H1 (cell line): ENCODE data around the gene PLXNA3. TPM values are rescaled to one million over a fixed set of nuclear protein-coding genes. Genes with fewer than 3 reads are reported as not detected.

Source experiments
- ASH2L ChIP-seq: fragments of 200-600, 300-600 bp; sonication (generic); IDR thresholded peaks from one replicate; pipeline ENCODE4 v1.7.1; 2017; ENCODE audit warnings: low read length
- BACH1 ChIP-seq: IDR thresholded peaks from 2 replicates; pipeline ENCODE4 v1.6.1; 2012; ENCODE audit warnings: low read length, improper control_type of control experiment
- BRCA1 ChIP-seq: IDR thresholded peaks from 2 replicates; pipeline ENCODE4 v1.6.1; 2012; ENCODE audit warnings: low read depth, low read length, improper control_type of control experiment
- CHD1 ChIP-seq: IDR thresholded peaks from 2 replicates; pipeline ENCODE4 v1.6.1; 2012; ENCODE audit warnings: low read depth, low read length, improper control_type of control experiment
- CREB1 ChIP-seq: IDR thresholded peaks from 2 replicates; pipeline ENCODE4 v1.6.1; 2012; ENCODE audit warnings: inconsistent platforms
- EZH2 ChIP-seq: fragments of 200-600 bp; sonication (generic); IDR thresholded peaks from 2 replicates; pipeline ENCODE4 v1.7.1; 2012; ENCODE audit warnings: low read depth, mild to moderate bottlenecking, moderate library complexity, low read length, inconsistent platforms; ENCODE audit not compliant: severe bottlenecking
- JUND ChIP-seq: IDR thresholded peaks from 2 replicates; pipeline ENCODE4 v1.6.1; 2011; ENCODE audit warnings: mild to moderate bottlenecking, improper control_type of control experiment, low read length
- KDM1A ChIP-seq: fragments of 200-600, 300-600 bp; sonication (generic); IDR thresholded peaks from 2 replicates; pipeline ENCODE4 v1.7.1; 2016; ENCODE audit warnings: mild to moderate bottlenecking, low read length, borderline replicate concordance
- KDM4A ChIP-seq: IDR thresholded peaks from one replicate; pipeline ENCODE4 v1.7.1; 2012; ENCODE audit warnings: low read depth, mild to moderate bottlenecking, moderate library complexity, low read length, inconsistent platforms; ENCODE audit not compliant: severe bottlenecking
- KDM5A ChIP-seq: fragments of 200-600 bp; IDR thresholded peaks from 2 replicates; pipeline ENCODE4 v1.7.1; 2012; ENCODE audit warnings: mild to moderate bottlenecking, low read length, inconsistent platforms, mixed read lengths
- MAFK ChIP-seq: IDR thresholded peaks from 2 replicates; pipeline ENCODE4 v1.6.1; 2012; ENCODE audit warnings: low read depth, mild to moderate bottlenecking, improper control_type of control experiment, low read length
- PHF8 ChIP-seq: fragments of 200-600 bp; sonication (generic); conservative IDR thresholded peaks from 2 replicates; pipeline ENCODE4 v1.7.1; 2012; ENCODE audit warnings: low read depth, mild to moderate bottlenecking, inconsistent platforms, low read length, moderate library complexity
- POLR2A ChIP-seq, 2 experiments: IDR thresholded peaks; 1 replicate in 1 of 2; 2 replicates in 1 of 2; pipeline ENCODE4 v1.6.1; 2011; ENCODE audit warnings: low read depth in 2 of 2, low read length in 2 of 2, mild to moderate bottlenecking in 2 of 2; ENCODE audit errors: control extremely low read depth in 1 of 2
- SRF ChIP-seq: IDR thresholded peaks from 2 replicates; pipeline ENCODE4 v1.6.1; 2011; ENCODE audit warnings: mild to moderate bottlenecking, low read depth, low read length, moderate library complexity
- SUZ12 ChIP-seq: fragments of 200-600 bp; sonication (generic); IDR thresholded peaks from 2 replicates; pipeline ENCODE4 v1.6.1; 2012; ENCODE audit warnings: mild to moderate bottlenecking, inconsistent platforms, low read length, moderate library complexity, mixed read lengths
- TCF12 ChIP-seq: IDR thresholded peaks from 2 replicates; pipeline ENCODE4 v1.6.1; 2011; ENCODE audit warnings: low read depth, mild to moderate bottlenecking, low read length
- YY1 ChIP-seq: IDR thresholded peaks from 2 replicates; pipeline ENCODE4 v1.6.1; 2011; ENCODE audit warnings: low read depth, mild to moderate bottlenecking, low read length
- polyA plus RNA-seq, 7 experiments: library from polyadenylated mRNA; depleted of rRNA in 3 of 7; stranded (reverse) in 5 of 7; unstranded in 2 of 7; fragments of >200 nt in 5 of 7; fragments of 200-250 nt in 2 of 7; gene quantifications; 1 replicate in 5 of 7; 2 replicates in 1 of 7; 4 replicates in 1 of 7; pipeline versions ENCODE4 v1.2.1 to v1.2.3, GENCODE V29; 2011 to 2013; ENCODE audit warnings: missing spikeins in 2 of 7, mixed read lengths in 2 of 7
- total RNA-seq: library from RNA; stranded (reverse); fragmentation: NEBNext Ultra II Directional; extraction: Animal tissue kit (Norgen Biotek cat#: 25700); gene quantifications from 2 replicates; pipeline ENCODE4 v1.2.1, GENCODE V29; 2021
- TF ChIP-seq, protein P1 (sequence below): IDR thresholded peaks from 2 replicates; pipeline ENCODE4 v1.6.1; 2011; ENCODE audit warnings: low read length, improper control_type of control experiment
- TF ChIP-seq, protein P2 (sequence below): IDR thresholded peaks from 2 replicates; pipeline ENCODE4 v1.6.1; 2012; ENCODE audit warnings: inconsistent platforms
- TF ChIP-seq, protein P3 (sequence below): IDR thresholded peaks from 2 replicates; pipeline ENCODE4 v1.6.1; 2011; ENCODE audit warnings: low read depth, mild to moderate bottlenecking, low read length; ENCODE audit not compliant: insufficient read depth
- TF ChIP-seq, protein P4 (sequence below), 3 experiments: IDR thresholded peaks; 1 replicate in 2 of 3; 2 replicates in 1 of 3; pipeline versions ENCODE4 v1.5.1 to v1.6.1; 2011; ENCODE audit warnings: low read length in 3 of 3, mild to moderate bottlenecking in 3 of 3, inconsistent platforms in 2 of 3, low read depth in 1 of 3, moderate library complexity in 1 of 3; ENCODE audit not compliant: insufficient read depth in 1 of 3; ENCODE audit errors: control extremely low read depth in 1 of 3

PLXNA3 gene
- total and polyA plus RNA-seq, 2 of the 8 experiments (the other 6 are each of a cell fraction or from before 2014, with no cell fraction given): 10.7 to 18.2 TPM

DNA sequence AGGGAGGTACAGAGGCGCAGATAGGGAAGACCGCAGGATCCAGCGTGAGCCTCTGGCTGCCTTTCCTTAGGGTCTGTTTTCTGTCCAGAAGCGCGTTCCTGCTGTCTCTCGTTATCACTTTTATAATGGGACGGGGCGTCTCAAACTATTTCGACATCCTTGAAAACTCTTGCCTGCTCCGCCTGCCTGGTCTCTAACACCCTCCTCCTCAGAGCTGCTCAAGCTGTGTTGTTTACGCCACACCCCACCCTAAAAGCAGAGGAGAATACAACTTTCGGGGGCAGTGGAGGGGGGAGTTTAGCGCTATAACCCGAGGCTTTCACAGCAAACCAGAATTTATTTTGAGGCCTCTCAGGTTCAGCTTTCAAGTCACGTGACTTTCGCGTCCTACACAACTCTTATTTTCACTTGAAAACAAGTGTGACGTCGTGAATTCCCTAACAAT is 58.6 kb downstream of the PLXNA3 start (continued):
- 0 out of 3 replicates have a peak, but pooled peaks of 1 of the 2 experiments have one; percentile 41 for TF ChIP-seq POLR2A (IDR thresholded peaks at IDR 0.05; ENCODE audit: control extremely low read depth in 1 of 2, low read depth in 2 of 2, low read length in 2 of 2)
- TF ChIP-seq KDM5A: no peak
- TF ChIP-seq, protein P1, sequence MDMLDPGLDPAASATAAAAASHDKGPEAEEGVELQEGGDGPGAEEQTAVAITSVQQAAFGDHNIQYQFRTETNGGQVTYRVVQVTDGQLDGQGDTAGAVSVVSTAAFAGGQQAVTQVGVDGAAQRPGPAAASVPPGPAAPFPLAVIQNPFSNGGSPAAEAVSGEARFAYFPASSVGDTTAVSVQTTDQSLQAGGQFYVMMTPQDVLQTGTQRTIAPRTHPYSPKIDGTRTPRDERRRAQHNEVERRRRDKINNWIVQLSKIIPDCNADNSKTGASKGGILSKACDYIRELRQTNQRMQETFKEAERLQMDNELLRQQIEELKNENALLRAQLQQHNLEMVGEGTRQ: peak; percentile 68
- TF ChIP-seq SRF: no peak
- no peak for TF ChIP-seq CREB1
- no peak for TF ChIP-seq KDM1A
- no peak for TF ChIP-seq JUND
- TF ChIP-seq KDM4A: no peak
- TF ChIP-seq MAFK: no peak
- no peak for TF ChIP-seq BRCA1
- TF ChIP-seq, protein P2, sequence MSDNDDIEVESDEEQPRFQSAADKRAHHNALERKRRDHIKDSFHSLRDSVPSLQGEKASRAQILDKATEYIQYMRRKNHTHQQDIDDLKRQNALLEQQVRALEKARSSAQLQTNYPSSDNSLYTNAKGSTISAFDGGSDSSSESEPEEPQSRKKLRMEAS: no peak
- TF ChIP-seq TCF12: no peak
- no peak for TF ChIP-seq CHD1
- TF ChIP-seq, protein P3, sequence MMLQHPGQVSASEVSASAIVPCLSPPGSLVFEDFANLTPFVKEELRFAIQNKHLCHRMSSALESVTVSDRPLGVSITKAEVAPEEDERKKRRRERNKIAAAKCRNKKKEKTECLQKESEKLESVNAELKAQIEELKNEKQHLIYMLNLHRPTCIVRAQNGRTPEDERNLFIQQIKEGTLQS: no peak
- TF ChIP-seq ASH2L: peak; percentile 8
- TF ChIP-seq EZH2: no peak
- no peak for TF ChIP-seq SUZ12
- TF ChIP-seq BACH1: no peak
- TF ChIP-seq, protein P4, sequence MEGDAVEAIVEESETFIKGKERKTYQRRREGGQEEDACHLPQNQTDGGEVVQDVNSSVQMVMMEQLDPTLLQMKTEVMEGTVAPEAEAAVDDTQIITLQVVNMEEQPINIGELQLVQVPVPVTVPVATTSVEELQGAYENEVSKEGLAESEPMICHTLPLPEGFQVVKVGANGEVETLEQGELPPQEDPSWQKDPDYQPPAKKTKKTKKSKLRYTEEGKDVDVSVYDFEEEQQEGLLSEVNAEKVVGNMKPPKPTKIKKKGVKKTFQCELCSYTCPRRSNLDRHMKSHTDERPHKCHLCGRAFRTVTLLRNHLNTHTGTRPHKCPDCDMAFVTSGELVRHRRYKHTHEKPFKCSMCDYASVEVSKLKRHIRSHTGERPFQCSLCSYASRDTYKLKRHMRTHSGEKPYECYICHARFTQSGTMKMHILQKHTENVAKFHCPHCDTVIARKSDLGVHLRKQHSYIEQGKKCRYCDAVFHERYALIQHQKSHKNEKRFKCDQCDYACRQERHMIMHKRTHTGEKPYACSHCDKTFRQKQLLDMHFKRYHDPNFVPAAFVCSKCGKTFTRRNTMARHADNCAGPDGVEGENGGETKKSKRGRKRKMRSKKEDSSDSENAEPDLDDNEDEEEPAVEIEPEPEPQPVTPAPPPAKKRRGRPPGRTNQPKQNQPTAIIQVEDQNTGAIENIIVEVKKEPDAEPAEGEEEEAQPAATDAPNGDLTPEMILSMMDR (IDR thresholded peaks at IDR 0.05; ENCODE audit: control extremely low read depth in 1 of 3, insufficient read depth in 1 of 3, low read depth in 1 of 3, low read length in 3 of 3): no peak
- TF ChIP-seq YY1: no peak
- no peak for TF ChIP-seq PHF8
- TF ChIP-seq, all 59 proteins: peak for 4
